Islet precursor cell (in vitro differentiated cells): Measurements from ENCODE around the gene PSG11.
"Not testable (repeated sequence)": the region's sequence is repeated elsewhere in the genome, so short reads cannot be mapped to it uniquely, and the experiment has no call there.

Experiments
- DNase-seq: peaks from one replicate; pipeline ENCODE4 v3.0.0-alpha.2; 2018

The PSG11 gene

DNA sequence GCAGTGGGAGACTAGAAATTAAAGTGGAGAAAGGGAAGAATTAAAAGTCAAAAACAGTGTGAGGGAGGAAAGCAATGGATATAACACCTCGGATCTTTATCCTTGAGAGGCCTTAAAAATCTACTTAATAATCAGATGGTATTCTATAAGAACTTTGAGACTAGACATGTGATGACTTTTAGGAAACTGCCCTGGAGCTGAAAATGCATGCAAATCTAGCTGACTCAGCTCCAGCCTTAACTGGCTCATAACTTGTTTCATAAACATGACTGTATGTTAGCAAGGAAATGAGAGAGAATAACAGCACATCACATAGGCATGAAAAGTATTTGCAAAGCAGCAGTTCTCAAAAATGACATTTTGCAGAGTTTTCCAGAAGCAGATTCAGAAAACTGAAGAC is 38.1 kb downstream of the PSG11 start:
- not testable (repeated sequence) for DNase-seq

DNA sequence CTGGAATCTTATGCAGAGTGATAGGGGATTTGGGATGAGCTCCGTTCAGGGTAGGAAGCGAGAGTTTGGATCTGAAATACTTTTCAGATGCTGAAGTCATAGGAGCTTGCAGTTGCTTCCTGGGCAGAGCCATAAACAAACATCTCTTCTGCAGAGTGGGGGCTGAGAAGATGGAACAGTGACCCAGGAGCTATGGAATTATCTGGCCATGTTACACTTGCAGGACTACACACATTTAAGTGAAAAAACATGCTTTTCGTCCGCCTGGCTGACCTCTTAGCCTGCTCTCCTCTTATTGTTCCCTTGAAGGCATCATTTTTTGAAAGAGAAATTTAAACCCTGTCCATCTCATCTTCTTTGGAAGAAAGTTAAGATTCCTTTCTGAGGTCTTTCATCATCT is 40.7 kb downstream of the PSG11 start:
- no peak for DNase-seq

DNA sequence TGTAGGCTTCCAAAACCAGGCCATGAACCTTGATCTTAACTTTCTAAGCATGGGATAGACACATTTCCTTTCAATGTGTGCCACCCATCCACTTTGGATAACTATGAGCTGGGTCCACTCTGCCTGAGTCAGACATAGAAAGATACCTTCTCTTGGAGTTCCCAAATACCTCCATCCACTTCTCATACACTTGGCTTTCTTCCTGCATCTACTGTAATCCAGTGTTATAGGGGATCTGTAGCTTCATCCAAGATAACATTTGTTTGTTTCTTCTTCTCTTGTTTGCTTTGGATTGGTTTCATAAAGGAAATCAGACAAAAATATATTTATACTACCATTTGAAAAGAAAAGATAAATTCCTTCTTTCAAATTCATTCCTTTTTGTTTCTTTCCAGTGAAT is 44.2 kb downstream of the PSG11 start:
- DNase-seq, result not testable (repeated sequence)

DNA sequence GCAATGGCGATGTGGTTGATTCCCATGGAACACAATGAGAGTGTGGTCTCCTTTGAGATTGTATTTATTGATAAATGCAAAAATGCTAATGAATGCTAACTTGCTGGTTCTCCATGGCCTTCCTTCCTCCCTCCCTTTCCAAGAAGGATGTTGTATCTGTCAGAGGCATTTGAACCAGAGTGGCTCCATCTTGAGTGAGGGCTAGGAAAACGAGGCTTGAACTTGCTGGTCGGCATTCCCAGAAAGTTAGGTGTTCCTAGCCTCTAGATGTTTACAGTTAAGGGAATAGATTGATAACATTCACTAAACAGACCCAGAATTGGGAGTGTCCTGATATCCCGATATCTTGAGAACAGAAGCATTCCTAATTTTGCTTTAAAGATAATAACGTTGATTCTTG is 54.8 kb downstream of the PSG11 start:
- not testable (repeated sequence) for DNase-seq

DNA sequence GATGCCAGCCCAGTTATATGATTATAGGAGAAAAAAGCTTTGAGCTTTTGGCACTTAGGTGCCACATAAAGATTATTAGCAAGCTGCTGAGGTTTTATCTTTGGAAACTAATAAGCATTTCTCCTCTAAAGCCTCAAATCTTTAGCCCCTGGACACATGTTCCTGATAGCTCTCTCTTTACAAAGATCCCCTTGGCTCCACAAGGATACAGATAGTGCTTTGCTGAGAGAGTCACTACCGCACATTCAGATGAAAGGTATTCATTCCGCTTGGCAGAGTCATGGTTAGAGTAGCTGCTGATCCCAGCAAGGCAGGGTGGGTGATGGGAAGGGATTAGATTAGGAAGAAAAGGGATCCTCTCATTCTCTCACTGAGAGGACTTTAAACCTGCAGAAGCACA is 61.1 kb downstream of the PSG11 start:
- no peak for DNase-seq

DNA sequence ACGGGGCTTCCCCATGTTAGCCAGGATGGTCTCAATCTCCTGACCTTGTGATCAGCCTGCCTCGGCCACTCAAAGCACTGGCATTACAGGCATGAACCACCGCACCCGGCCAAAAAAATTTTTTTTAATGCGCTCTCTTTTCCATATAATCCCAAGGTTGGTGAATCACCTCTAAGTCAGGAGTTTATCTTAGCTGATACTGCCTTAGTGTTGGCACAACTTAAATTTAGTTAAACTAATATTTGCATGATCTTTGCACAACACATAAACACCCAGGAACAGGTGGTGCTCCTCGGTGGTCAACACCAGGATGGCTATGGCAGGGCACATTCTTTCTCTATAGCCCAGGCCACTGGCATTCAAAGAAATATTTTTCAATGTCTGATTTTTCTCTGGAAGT is 65.2 kb downstream of the PSG11 start:
- DNase-seq, result no peak
